GM23248 (cell line): ENCODE data around the gene PIP4K2C. TPM values are rescaled to one million over a fixed set of nuclear protein-coding genes. Genes with fewer than 3 reads are reported as not detected.
"Not testable (repeated sequence)": the region's sequence is repeated elsewhere in the genome, so short reads cannot be mapped to it uniquely, and the experiment has no call there.

Experiments used
- DNase-seq: peaks from one replicate; pipeline ENCODE4 v3.0.0-alpha.2; 2015
- H2AFZ ChIP-seq: fragments of 200-600 bp; sonication (generic); 2 replicates; pipeline ENCODE4 v1.6.1; 2016; ENCODE audit warnings: antibody characterized with exemption
- H3F3A ChIP-seq: fragments of 200-600 bp; sonication (generic); 2 replicates; pipeline ENCODE4 v1.6.1; 2016; ENCODE audit warnings: mild to moderate bottlenecking, antibody characterized with exemption, mixed run types; ENCODE audit not compliant: insufficient read depth
- H3K27ac ChIP-seq: fragments of 200-600 bp; sonication (generic); 2 replicates; pipeline ENCODE4 v1.5.1; 2016; ENCODE audit warnings: mild to moderate bottlenecking
- H3K27me3 ChIP-seq: fragments of 200-600 bp; sonication (generic); replicated peaks from 2 replicates; pipeline ENCODE4 v1.6.1; 2016; ENCODE audit warnings: mild to moderate bottlenecking; ENCODE audit not compliant: insufficient read depth
- H3K36me3 ChIP-seq: fragments of 200-600 bp; sonication (generic); 2 replicates; pipeline ENCODE4 v1.6.1; 2016; ENCODE audit warnings: low read depth, mild to moderate bottlenecking
- H3K4me1 ChIP-seq: fragments of 200-600 bp; sonication (generic); 2 replicates; pipeline ENCODE4 v1.6.1; 2016; ENCODE audit warnings: mild to moderate bottlenecking; ENCODE audit not compliant: insufficient read depth
- H3K4me2 ChIP-seq: fragments of 200-600 bp; sonication (generic); one replicate; pipeline ENCODE4 v1.6.1; 2016; ENCODE audit warnings: mild to moderate bottlenecking; ENCODE audit not compliant: unreplicated experiment
- H3K4me3 ChIP-seq: fragments of 200-600 bp; sonication (generic); 2 replicates; pipeline ENCODE4 v1.5.1; 2016; ENCODE audit warnings: mild to moderate bottlenecking
- H3K79me2 ChIP-seq: fragments of 200-600 bp; sonication (generic); 2 replicates; pipeline ENCODE4 v1.6.1; 2016; ENCODE audit warnings: mild to moderate bottlenecking; ENCODE audit not compliant: insufficient read depth
- H3K9ac ChIP-seq: fragments of 200-600 bp; sonication (generic); 2 replicates; pipeline ENCODE4 v1.6.1; 2016; ENCODE audit warnings: mild to moderate bottlenecking
- H3K9me2 ChIP-seq: fragments of 200-600 bp; sonication (generic); 2 replicates; pipeline ENCODE4 v1.6.1; 2016; ENCODE audit warnings: mixed run types, mild to moderate bottlenecking, moderate library complexity; ENCODE audit not compliant: insufficient read depth
- H3K9me3 ChIP-seq: fragments of 200-600 bp; sonication (generic); one replicate; pipeline ENCODE4 v1.6.1; 2017; ENCODE audit warnings: low read depth
- H4K20me1 ChIP-seq: fragments of 200-600 bp; sonication (generic); 2 replicates; pipeline ENCODE4 v1.6.0; 2016; ENCODE audit not compliant: insufficient read depth
- EZH2 ChIP-seq: fragments of 200-600 bp; sonication (generic); IDR thresholded peaks from 2 replicates; pipeline ENCODE4 v1.6.1; 2018; ENCODE audit warnings: antibody characterized with exemption, mild to moderate bottlenecking; ENCODE audit not compliant: insufficient read depth, poor library complexity, severe bottlenecking
- EZH2phosphoT487 ChIP-seq: fragments of 200-600 bp; sonication (generic); IDR thresholded peaks from 2 replicates; pipeline ENCODE4 v1.6.1; 2018; ENCODE audit warnings: antibody characterized with exemption, moderate library complexity, mild to moderate bottlenecking, low read depth; ENCODE audit not compliant: insufficient read depth
- WGBS, 2 experiments: methylation state at CpG; one replicate each; pipeline ENCODE4 v1.1.6; 2015 to 2017; ENCODE audit warnings: low lambda C conversion rate in 2 of 2, low coverage in 1 of 2; ENCODE audit errors: missing lambda C conversion rate in 2 of 2; 5-methylcytosine and 5-hydroxymethylcytosine counted together
- in situ Hi-C: fragments of 300-500 bp; cut with MboI; formaldehyde crosslinking; loops from 2 replicates; pipeline ENCODE4 v1.15.0; 2020
- polyA plus RNA-seq: library from polyadenylated mRNA; unstranded; fragments of >200 nt; fragmentation: Nextera tagmentation; extraction: Ambion mirVana; gene quantifications from 2 replicates; pipeline ENCODE4 v1.2.1, GENCODE V29; 2016
- total RNA-seq: library from RNA; depleted of rRNA; stranded (reverse); fragments of >200 nt; shearing (Covaris generic); gene quantifications from 2 replicates; pipeline ENCODE4 v1.2.3, GENCODE V29; 2014

The PIP4K2C gene
- total and polyA plus RNA-seq, 2 experiments from 2014 or later: 22.5 to 27.3 TPM

GRCh38 chr12:57631566-57632072 is 40.6 kb downstream of the PIP4K2C start:
- no peaks in the 10 kb centered on the region for H3K9me3 ChIP-seq
- no peaks in the 10 kb centered on the region for H3K36me3 ChIP-seq
- H2AFZ ChIP-seq: peak overlapping the region; percentile 86
- DNase-seq: no peak
- 41 to 45% methylated on average over 24 to 26 of the region's 26 CpGs for WGBS, 2 experiments
- peaks cover 6% of the 10 kb centered on the region for H3K4me1 ChIP-seq
- H3K9me2 ChIP-seq: no peaks in the 10 kb centered on the region
- peak overlapping the region; percentile 80 for H3K4me3 ChIP-seq
- no peak overlapping the region for H3K9ac ChIP-seq
- in situ Hi-C loops: no loop called here
- no peaks in the 10 kb centered on the region for H4K20me1 ChIP-seq
- H3K79me2 ChIP-seq: no peaks in the 10 kb centered on the region
- H3K27me3 ChIP-seq: no peaks in the 10 kb centered on the region
- H3K27ac ChIP-seq: no peak overlapping the region
- TF ChIP-seq EZH2phosphoT487 (no peak), EZH2 (no peak)
- peak overlapping the region; percentile 85 for H3K4me2 ChIP-seq
- H3F3A ChIP-seq: no peaks in the 10 kb centered on the region

GRCh38 chr12:57632073-57632957 is 41.3 kb downstream of the PIP4K2C start:
- H3K4me3 ChIP-seq: peak overlapping the region; percentile 80
- peak overlapping the region; percentile 52 for H3K9ac ChIP-seq
- in situ Hi-C loops: no loop called here
- no peaks in the 10 kb centered on the region for H3K9me3 ChIP-seq
- H3K4me2 ChIP-seq: peak overlapping the region; percentile 85
- H4K20me1 ChIP-seq: no peaks in the 10 kb centered on the region
- no peaks in the 10 kb centered on the region for H3K27me3 ChIP-seq
- no peaks in the 10 kb centered on the region for H3K9me2 ChIP-seq
- H3K79me2 ChIP-seq: no peaks in the 10 kb centered on the region
- H3K27ac ChIP-seq: no peak overlapping the region
- no peaks in the 10 kb centered on the region for H3F3A ChIP-seq
- peak; percentile 55 for TF ChIP-seq EZH2
- TF ChIP-seq EZH2phosphoT487: no peak
- H3K4me1 ChIP-seq: peaks cover 6% of the 10 kb centered on the region
- DNase-seq: peak; percentile 61
- H3K36me3 ChIP-seq: no peaks in the 10 kb centered on the region
- 3 to 7% methylated on average over 23 to 64 of the region's 67 CpGs for WGBS, 2 experiments
- peak overlapping the region; percentile 86 for H2AFZ ChIP-seq

GRCh38 chr12:57632958-57633840 is 42.2 kb downstream of the PIP4K2C start, which contains the start of gene B4GALNT1:
Gene B4GALNT1 (minus strand): TSS chr12:57633201. CDS start chr12:57632132, 1,069 bp downstream.
- Histone ChIP-seq H3K27me3 (no peaks in the 10 kb centered on the region; the same call in 1 of the 2 replicates), H4K20me1 (no peaks in the 10 kb centered on the region), H3K9me3 (no peaks in the 10 kb centered on the region), H3K36me3 (no peaks in the 10 kb centered on the region), H3K79me2 (no peaks in the 10 kb centered on the region), H3K4me2 (peak within 1 kb of the TSS; percentile 85), H3F3A (no peaks in the 10 kb centered on the region), H2AFZ (peak within 1 kb of the TSS; percentile 86), H3K9me2 (no peaks in the 10 kb centered on the region), H3K27ac (no peak within 1 kb of the TSS), H3K4me1 (peaks cover 6% of the 10 kb centered on the region), H3K9ac (peak within 1 kb of the TSS; percentile 52), H3K4me3 (peak within 1 kb of the TSS; percentile 80)
- 4 to 7% methylated on average over 30 to 53 of the region's 58 CpGs for WGBS, 2 experiments
- peak; percentile 86 for DNase-seq
- no peak for TF ChIP-seq EZH2phosphoT487
- in situ Hi-C loops: no loop called here

- H3K9me3 ChIP-seq, H2AFZ ChIP-seq, H3K9me2 ChIP-seq, H3K36me3 ChIP-seq, H3K4me1 ChIP-seq, H3K79me2 ChIP-seq, H3K27ac ChIP-seq, H3K4me2 ChIP-seq, H3K4me3 ChIP-seq, H3F3A ChIP-seq, H4K20me1 ChIP-seq, in situ Hi-C loops, H3K9ac ChIP-seq, DNase-seq: not testable (repeated sequence)
- WGBS, 2 experiments: 69 to 79% methylated on average over 9 of the region's 9 CpGs
- peaks cover 21% of the 10 kb centered on the region for H3K27me3 ChIP-seq
Observed at GRCh38 chr12:57636731-57637130, 45.7 kb downstream of the PIP4K2C start.
